DOHH2 (cell line): Measurements from ENCODE around the gene GOT1.

ENCODE experiments used
- EZH2phosphoT487 ChIP-seq: fragments of 200-600 bp; sonication (generic); IDR thresholded peaks from 2 replicates; pipeline ENCODE4 v1.6.1; 2017; ENCODE audit warnings: borderline replicate concordance, mild to moderate bottlenecking, antibody characterized with exemption, low read length, moderate library complexity, mixed read lengths
- TF ChIP-seq, protein P1 (sequence below): fragments of 200-600 bp; sonication (generic); IDR thresholded peaks from one replicate; pipeline ENCODE4 v1.5.1; 2014; ENCODE audit warnings: antibody characterized with exemption, mild to moderate bottlenecking, low read depth, low read length; ENCODE audit not compliant: poor library complexity, severe bottlenecking

- TF ChIP-seq, protein P1, sequence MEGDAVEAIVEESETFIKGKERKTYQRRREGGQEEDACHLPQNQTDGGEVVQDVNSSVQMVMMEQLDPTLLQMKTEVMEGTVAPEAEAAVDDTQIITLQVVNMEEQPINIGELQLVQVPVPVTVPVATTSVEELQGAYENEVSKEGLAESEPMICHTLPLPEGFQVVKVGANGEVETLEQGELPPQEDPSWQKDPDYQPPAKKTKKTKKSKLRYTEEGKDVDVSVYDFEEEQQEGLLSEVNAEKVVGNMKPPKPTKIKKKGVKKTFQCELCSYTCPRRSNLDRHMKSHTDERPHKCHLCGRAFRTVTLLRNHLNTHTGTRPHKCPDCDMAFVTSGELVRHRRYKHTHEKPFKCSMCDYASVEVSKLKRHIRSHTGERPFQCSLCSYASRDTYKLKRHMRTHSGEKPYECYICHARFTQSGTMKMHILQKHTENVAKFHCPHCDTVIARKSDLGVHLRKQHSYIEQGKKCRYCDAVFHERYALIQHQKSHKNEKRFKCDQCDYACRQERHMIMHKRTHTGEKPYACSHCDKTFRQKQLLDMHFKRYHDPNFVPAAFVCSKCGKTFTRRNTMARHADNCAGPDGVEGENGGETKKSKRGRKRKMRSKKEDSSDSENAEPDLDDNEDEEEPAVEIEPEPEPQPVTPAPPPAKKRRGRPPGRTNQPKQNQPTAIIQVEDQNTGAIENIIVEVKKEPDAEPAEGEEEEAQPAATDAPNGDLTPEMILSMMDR, result no peak
- TF ChIP-seq EZH2phosphoT487, result no peak
These were observed 55.9 kb downstream of the GOT1 start for GRCh38 chr10:99374526-99374925.
